Smooth muscle cell of the umbilical artery (primary cell): Measurements from ENCODE around the gene WDR90. TPM values are rescaled to one million over a fixed set of nuclear protein-coding genes. Genes with fewer than 3 reads are reported as not detected.

Experiments used
- total RNA-seq: library from RNA; depleted of rRNA; stranded (reverse); fragments of >200 nt; gene quantifications from 2 replicates; pipeline ENCODE4 v1.2.3, GENCODE V29; 2014

Gene WDR90
- 11.0 and 19.6 TPM in 2 replicates for total RNA-seq

GRCh38 chr16:648781-649589 lies at the start of gene WDR90:
TSS of gene WDR90 (plus strand) at chr16:649365. CDS start at chr16:649417, 52 bp downstream.

DNA sequence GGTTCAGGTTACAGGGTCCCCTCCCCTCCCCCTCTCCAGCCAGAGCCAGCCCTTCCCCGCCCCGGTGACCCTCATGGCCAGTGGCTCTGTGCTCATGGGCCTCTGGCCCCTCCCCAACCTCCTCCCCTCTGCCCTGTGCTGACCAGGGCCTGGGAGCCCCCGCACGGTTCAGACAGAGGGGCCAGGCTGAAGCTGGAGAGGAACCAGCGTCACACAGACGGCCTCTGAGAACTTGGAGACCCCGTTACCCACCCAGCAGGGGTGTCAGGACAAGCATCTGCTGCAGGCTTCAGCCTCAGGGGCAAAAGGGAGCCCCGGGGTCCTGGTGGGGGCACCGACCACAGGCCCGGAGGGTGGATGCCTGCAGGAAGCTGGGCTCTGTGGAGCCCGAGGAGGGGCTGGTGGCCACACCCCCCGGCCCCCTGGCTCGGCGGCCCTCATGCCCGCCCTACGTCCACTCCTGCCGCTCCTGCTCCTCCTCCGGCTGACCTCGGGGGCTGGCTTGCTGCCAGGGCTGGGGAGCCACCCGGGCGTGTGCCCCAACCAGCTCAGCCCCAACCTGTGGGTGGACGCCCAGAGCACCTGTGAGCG lies 18.3 kb upstream of the WDR90 start, which contains the start of gene WFIKKN1:
WFIKKN1 (plus strand) TSS at position 171 of the 591 bp plus-strand sequence; CDS start at position 440, 269 bp downstream.

DNA sequence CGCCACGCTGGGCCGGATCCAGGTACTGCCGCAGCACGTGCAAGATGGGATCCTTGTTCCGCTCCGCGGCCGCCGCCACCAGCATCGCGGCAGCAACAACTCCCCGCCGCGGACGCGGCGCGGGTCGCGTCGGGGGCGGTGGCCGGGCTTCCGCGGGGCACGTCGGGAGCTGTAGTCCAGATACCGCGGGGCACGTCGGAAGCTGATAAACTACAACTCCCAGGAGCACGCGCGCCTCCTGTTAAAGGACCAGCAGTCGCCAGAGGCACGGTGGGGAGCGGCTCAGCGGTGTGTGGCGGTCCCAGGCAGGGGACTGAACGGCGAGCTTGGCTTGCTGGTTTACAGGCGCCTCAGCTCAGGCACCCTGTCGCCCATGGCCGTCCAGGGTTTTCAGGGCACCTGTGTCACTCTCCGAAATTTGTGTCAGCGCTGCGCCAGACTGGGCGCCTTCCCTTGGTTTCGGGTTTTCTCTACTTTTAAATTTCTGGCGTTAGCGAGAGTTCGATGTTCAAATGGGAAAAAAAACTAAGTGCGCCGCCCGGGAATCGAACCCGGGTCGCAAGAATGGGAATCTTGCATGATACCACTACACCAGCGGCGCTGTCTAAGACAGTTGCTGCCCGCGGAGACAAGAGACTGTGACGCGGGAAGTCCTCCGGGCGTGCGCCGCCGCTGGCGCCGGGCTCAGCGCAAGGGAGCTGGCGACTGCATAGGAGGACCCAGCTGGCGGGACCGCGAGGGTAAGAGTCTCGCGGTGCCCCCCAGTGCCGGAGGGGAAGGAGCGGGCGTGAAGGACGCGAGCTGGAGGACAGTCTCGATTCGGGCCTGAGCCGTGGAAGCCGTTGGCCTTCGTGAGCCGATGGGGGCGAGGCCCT lies 12.7 kb upstream of the WDR90 start, which contains the start of gene METTL26:
METTL26 (minus strand) TSS at position 100 of the 875 bp plus-strand sequence; CDS start at position 85, 15 bp downstream.

DNA sequence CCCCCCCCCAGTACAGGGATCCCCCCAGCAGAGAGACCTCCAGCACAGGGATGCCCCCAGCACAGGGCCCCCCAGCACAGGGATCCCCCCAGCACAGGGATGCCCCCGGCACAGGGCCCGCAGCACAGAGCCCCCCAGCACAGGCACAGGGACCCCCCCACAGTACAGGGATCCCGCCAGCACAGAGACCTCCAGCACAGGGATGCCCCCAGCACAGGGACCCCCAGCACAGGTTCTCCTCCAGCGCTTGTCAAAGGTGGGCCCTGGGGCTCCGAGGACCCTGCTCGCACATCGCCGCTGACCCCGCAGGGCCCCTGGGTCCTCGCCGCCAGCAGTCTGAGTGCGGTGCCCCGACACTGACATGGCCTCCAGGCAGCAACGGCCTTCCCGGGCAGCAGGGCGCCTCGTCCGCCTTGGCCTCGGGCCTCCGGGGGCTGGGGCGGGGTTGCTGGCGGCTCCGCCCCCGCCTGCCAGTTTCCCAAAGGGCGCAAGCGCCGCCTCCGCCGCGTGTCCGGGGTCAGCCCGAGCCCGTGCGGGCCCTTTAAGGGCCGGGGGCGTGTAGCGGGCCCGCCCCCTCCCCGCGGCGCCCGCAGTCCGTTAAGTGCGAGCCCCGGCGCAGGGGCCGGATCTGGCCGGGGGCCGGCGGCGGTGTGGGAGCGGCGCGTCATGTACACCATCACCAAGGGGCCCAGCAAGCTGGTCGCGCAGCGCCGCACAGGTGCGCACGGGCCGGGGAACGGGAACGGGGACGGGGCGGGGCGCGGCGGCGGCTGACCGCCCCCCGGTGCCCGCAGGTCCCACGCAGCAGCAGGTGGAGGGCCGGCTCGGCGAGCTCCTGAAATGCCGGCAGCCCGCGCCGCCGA lies 7.6 kb upstream of the WDR90 start, which contains the start of gene MCRIP2:
MCRIP2 (plus strand) TSS at position 503 of the 863 bp plus-strand sequence; CDS start at position 667, 164 bp downstream.

DNA sequence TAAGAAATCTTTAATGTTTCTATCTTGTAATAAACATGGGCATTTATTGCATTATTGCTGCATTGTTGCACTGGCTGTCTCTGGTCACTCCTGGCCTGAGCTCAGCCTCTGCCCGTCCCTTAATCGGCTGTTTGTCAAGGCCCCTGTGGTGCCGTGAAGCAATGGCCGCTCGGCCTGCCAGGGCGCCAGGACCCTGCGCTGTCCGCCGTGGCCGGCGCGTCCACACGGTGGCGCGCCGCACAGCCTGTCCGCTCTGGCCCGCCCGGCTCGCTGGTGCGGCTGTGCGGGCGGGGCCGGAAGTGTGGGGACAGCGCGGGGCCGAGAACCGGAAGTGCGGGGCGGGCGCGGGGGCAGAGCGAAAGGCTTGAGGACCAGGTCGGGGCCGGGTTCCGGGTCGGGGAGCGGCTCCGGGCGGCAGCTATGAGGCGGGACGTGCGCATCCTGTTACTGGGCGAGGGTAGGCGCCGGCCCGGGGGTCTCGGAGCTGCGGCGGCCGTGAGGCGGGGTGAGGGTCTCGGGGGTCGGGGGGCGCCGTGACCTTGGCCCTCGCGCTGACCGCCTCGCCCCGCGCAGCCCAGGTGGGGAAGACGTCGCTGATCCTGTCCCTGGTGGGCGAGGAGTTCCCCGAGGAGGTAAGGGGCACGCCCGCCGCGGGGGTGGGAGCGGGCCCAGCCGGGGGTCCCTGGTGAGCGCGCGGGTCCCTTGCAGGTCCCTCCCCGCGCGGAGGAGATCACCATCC lies 18.8 kb downstream of the WDR90 start, which contains the start of gene RHOT2:
RHOT2 (plus strand) TSS at position 353 of the 739 bp plus-strand sequence; CDS start at position 421, 68 bp downstream.

DNA sequence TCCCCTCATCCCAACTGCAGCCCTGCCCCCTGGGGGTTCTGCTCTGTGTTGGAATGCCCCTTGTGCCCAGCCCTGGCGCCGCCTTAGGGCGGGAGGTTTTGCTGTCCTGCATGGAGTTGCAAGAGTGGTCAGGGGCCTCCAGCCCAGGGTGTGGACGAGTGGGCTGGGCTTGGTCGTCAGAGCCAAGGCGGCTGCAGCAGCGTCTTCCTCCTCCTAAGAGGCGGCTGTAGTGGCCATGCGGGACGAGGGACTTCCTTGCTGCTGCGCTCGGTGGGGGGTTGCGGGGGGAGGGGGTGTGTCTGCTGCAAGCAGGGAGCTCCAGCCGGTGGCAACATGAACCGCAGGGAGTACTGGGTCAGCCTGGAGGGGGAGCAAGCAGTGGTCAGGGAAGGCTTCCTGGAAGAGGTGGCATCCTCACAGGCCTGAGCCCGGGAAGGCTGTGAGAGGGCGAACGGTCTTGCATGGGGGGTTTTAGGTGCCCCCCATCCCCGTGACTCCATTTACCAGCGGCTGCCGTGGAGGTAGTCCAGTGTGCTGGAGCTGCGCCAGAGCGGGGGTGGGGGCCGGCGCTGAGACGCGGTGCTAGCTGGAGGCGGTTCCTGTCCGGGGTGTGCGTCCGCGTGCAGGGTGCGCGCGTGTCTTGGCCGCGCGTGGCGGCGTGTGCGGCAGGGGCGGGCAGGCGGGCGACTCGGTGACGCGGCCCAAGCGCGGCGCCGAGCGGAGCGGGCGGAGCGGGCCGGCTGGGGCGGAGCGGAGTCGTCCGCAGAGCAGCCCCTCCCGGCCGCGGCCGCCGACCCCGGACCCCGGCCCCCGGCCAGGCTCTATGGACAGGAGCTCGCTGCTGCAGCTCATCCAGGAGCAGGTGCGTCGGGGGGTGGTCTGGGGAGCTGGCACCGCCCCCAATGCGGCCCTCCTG lies 26.1 kb downstream of the WDR90 start, which contains the start of gene RHBDL1:
RHBDL1 (plus strand) TSS at position 704 of the 916 bp plus-strand sequence; CDS start at position 824, 120 bp downstream.

GRCh38 chr16:679814-680624 lies 30.9 kb downstream of the WDR90 start, which contains the start of gene STUB1:
TSS of gene STUB1 (plus strand) at chr16:680410. CDS start at chr16:680526, 116 bp downstream.

GRCh38 chr16:684071-684794 lies 35.1 kb downstream of the WDR90 start, which contains the start of gene JMJD8:
TSS of gene JMJD8 (minus strand) at chr16:684334. CDS start at chr16:684319, 15 bp downstream.

GRCh38 chr16:705431-706188 lies 56.4 kb downstream of the WDR90 start, which contains the start of gene FBXL16:
TSS of gene FBXL16 (minus strand) at chr16:705801. CDS start at chr16:697405, 8,396 bp downstream.

DNA sequence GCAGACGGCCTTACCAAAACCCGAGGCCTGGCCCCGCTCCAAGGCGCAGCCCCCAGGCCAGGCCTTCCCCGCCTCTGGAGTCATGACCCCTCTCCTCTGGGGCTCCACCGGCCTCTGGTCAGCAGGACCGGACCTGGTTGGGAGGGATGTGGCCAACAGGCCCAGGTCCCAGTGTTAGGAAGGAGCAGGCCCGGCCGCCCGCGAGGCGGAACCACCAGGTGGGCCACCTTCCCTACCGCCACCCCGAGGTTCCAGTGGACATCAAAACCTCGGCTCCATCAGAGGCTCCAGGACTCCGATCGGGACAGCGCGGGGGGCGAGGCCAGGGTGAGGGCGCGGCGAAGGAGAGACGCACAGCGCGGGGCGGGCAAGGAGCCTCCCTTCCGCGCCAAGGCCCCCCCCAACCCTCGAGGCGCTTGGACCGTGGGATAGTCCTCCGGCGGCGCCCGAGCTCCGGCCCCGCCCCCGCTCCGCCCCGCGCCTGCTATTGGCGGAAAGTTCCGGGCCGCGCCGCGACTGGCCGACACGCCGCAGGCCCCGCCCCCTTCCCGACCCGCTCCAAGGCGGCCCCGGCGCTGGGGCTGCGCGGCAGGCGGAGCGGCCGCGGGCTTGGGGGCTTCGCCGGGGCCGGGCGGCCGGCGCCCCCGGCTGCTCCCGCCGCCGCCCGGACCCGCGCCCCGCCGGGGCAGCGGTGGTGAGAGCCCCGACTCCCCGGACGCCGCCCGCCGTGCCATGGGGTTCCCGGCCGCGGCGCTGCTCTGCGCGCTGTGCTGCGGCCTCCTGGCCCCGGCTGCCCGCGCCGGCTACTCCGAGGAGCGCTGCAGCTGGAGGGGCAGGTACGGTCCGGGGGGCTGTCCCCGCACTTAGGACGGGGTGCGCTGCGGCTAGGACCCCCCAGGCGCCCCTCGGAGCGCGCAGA lies 65.7 kb downstream of the WDR90 start, which contains the start of gene METRN:
METRN (plus strand) TSS at position 561 of the 919 bp plus-strand sequence; CDS start at position 733, 172 bp downstream.

Other genes with a start within 250 kb of the WDR90 start
- gene DECR2, start 247.5 kb upstream of the WDR90 start, total RNA-seq, result 7.1 and 11.8 TPM in 2 replicates
- gene RAB11FIP3, start 223.7 kb upstream of the WDR90 start, total RNA-seq, result 18.7 and 32.6 TPM in 2 replicates
- 26.7 and 52.6 TPM in 2 replicates for gene CAPN15, start 121.7 kb upstream of the WDR90 start, total RNA-seq
- gene PRR35, start 89.0 kb upstream of the WDR90 start, total RNA-seq, result not detected in 2 replicates
- 0.97 and 1.5 TPM in 2 replicates for gene NHLRC4, start 82.4 kb upstream of the WDR90 start, total RNA-seq
- 25.8 and 26.2 TPM in 2 replicates for gene PIGQ, start 79.4 kb upstream of the WDR90 start, total RNA-seq
- gene RAB40C, start 59.3 kb upstream of the WDR90 start, total RNA-seq, result 11.3 and 15.8 TPM in 2 replicates
- gene WFIKKN1, start 18.4 kb upstream of the WDR90 start, total RNA-seq, result under 0.01 and 0.46 TPM in 2 replicates
- 69.5 and 83.7 TPM in 2 replicates for gene METTL26, start 13.1 kb upstream of the WDR90 start, total RNA-seq
- gene MCRIP2, start 7.5 kb upstream of the WDR90 start, total RNA-seq, result 10.3 and 22.3 TPM in 2 replicates
- gene RHOT2, start 18.8 kb downstream of the WDR90 start, total RNA-seq, result 32.7 and 66.1 TPM in 2 replicates
- gene RHBDL1, start 26.3 kb downstream of the WDR90 start, total RNA-seq, result 4.6 and 6.5 TPM in 2 replicates
- 95.6 and 120 TPM in 2 replicates for gene STUB1, start 31.0 kb downstream of the WDR90 start, total RNA-seq
- 35.6 and 39.6 TPM in 2 replicates for gene JMJD8, start 35.0 kb downstream of the WDR90 start, total RNA-seq
- 5.3 and 7.9 TPM in 2 replicates for gene WDR24, start 41.0 kb downstream of the WDR90 start, total RNA-seq
- 0.28 and 0.59 TPM in 2 replicates for gene FBXL16, start 56.4 kb downstream of the WDR90 start, total RNA-seq
- gene METRN, start 65.8 kb downstream of the WDR90 start, total RNA-seq, result 75.4 and 85.8 TPM in 2 replicates
- gene ANTKMT, start 71.8 kb downstream of the WDR90 start, total RNA-seq, result 19.4 and 39.8 TPM in 2 replicates
- 2.1 and 4.9 TPM in 2 replicates for gene CCDC78, start 77.1 kb downstream of the WDR90 start, total RNA-seq
- gene HAGHL, start 77.7 kb downstream of the WDR90 start, total RNA-seq, result 18.7 and 19.6 TPM in 2 replicates
- gene CIAO3, start 91.6 kb downstream of the WDR90 start, total RNA-seq, result 21.5 and 28.8 TPM in 2 replicates
- not detected in 2 replicates for gene MSLN, start 111.4 kb downstream of the WDR90 start, total RNA-seq
- 19.3 and 31.1 TPM in 2 replicates for gene RPUSD1, start 139.0 kb downstream of the WDR90 start, total RNA-seq
- gene CHTF18, start 139.3 kb downstream of the WDR90 start, total RNA-seq, result 5.3 and 15.8 TPM in 2 replicates
- gene GNG13, start 151.4 kb downstream of the WDR90 start, total RNA-seq, result not detected in 2 replicates